ENCODE data around the gene MYBPH.

GRCh38 chr1:203158423-203158822 is 17.2 kb downstream of the MYBPH start:
- TF ChIP-seq CTCF (IDR thresholded peaks at IDR 0.05) (no peak), POLR2A (IDR thresholded peaks at IDR 0.05) (no peak)
